ENCODE measurements around the gene ADAR.

ADAR gene

DNA sequence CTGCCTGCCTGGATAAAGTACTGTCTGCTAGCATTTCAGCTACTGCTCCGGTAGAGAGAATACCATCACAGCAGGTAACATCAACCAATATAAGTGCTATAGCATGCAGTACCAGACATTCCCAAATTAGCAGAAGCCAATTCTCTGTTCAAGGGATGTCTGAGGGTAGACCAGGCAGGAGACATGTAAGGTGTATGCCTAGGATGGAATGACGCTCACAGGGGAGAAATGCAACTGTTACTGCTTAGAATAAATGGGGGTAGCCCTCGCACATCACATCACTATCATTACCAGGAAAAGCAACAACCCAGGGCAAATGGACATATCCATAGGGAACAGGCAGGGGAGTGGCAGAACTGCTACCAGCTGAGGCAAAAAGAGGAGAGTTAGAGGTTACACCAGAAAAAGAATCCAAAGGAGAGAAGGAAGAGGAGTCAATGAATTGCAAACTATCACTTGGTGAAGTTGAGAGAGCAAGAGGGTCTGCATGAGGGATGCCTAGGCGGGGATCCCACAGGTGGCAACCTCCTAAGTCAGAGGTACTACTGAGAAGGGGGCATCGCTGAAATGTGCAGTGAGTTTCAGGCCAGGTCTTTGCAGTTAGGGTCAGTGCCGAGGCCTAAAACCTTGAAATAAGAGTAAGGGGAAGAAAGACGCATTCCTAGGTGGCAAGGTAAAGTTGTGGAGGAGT lies 50.6 kb downstream of the ADAR start:
- DNase-seq: no peak

GRCh38 chr1:154556422-154556821 lies 51.6 kb downstream of the ADAR start:
- DNase-seq: no peak

GRCh38 chr1:154553056-154554030 lies 54.6 kb downstream of the ADAR start:
- no peak for DNase-seq

DNA sequence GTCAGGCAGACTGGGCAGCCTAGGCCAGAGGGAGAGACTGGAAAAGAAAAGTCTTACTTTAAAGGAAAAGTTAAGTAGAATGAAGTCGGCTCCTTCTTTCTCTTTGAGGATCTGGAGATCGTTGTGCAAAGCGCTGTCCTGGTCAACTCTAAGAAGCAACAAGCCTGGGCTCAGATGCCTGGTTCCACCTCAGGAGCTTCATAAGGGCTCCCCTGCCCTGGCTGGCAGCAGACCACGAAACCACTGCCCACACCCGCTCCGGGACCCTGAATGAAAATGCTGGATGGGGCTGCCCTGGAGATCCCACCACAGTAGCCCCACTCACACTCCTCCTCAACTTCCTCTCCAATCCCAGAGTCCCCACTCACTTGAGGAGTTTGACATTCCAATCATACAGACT lies 56.0 kb downstream of the ADAR start:
- no peak for DNase-seq

DNA sequence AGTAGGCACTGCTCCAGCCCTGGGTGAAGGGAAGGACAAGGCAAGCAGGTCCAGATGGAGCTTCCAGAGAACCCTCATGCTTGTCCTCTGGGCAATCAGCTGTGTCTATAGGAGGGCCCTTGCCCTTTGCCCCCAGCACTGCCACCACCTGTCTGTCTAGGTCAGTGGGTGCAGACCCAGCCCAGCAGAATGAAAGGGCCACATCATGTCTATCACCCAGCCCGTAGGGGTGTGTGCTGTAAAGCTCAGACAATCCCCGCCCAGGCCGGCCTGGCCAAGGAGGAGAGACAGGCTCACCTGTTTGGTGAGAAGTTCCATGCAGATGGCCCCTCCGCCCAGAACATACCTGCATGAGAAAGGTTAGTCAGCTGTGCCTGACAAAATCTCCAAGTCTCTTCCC lies 56.5 kb downstream of the ADAR start:
- no peak for DNase-seq

- no peak for DNase-seq
These were observed 57.3 kb downstream of the ADAR start for GRCh38 chr1:154550657-154551056.

DNA sequence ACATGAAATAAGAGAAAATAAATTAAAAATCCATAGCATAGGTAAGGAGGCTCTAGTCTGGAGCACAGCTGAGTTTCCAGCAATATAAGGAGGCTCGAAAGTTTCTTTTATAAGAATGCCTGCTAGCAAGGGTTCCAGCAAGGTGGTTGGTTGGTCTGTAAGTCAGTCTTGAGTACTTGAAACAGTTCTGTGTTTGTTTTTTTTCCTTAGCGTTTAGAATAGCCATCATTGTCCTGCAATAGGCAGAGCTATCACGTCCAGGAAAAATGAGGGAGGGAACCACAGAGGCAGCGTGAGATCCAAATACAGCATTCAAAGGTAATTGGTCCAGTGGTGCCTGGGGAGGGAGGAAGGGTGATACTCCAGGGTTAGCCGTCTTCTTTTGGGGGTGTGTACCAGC lies 57.9 kb downstream of the ADAR start:
- DNase-seq: no peak

DNA sequence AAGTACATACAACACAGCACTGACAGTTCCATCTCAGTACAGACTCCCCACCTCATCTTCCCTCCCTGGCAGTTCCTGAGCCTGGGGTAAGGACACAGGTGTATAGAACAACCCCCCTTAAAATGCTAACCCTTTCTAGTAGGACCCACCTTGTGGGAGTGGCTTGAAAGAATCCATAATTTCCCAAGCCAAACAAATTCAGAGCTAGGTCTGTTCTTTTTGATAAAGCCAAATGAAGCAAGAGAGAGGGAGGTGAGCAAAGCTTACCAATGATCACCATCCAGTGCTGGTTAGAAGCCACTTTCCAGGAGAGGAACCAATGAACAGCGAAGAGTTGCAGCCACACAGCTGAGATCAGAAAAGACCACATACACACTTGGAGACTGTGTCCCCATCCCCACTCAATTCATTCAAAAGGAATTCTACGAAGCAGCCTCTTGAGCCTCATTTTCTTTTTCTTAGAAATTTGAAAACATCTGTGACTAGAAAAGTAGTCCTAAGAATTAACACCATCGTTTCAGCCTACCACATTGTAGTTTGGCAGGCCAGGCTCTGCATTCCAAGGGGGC lies 58.7 kb downstream of the ADAR start:
- no peak for DNase-seq

GRCh38 chr1:154548028-154548427 lies 60.0 kb downstream of the ADAR start:
- no peak for DNase-seq

GRCh38 chr1:154547105-154547732 lies 60.8 kb downstream of the ADAR start:
- DNase-seq: no peak

GRCh38 chr1:154546264-154547063 lies 61.5 kb downstream of the ADAR start:
- peak; percentile 64 to 71 for DNase-seq

GRCh38 chr1:154541231-154541630 lies 66.8 kb downstream of the ADAR start:
- DNase-seq: no peak

DNA sequence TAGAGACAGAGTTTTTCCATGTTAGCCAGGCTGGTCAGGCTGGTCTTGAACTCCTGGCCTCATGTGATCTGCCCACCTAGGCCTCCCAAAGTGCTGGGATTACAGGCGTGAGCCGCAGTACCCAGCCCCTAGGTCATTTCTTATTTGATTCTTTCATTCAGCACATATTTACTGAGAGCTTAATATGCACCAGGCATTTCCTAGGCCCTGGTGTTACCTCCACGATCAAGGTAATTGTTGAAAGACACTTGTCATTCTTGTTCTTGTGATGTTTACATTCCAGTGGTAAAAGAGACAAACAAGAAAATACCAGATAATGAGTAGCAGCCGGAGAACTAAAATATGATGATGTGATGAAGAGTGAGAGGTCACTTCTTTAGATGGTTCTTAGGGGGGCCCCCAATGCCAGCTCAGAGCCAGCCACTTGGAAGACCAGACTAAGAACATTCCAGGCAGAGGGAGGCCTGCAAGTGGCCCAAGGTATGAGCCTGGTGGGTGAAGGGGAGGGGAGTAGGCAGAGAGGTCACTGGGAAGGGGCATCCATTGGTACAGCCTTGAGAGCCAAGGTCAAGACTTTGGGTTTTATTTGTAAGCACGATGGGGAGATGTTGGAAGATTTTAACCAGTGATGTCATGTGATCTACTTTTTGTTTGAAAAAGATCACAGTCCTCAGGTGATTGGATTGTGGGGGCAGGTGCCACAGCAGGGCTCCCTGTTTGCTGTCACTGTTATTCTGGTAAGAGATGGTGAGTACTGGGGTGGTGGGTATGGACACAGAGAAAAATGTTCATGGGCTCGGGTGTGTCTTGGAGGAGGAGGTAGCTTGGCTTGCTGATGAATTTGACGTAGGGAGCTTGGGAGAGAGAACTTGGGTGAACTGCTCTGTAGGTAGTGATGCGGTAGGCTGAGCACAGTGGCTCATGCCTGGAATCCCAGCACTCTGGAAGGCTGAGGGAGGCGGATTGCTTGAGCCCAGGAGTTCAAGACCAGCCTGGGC lies 68.2 kb downstream of the ADAR start:
- DNase-seq: no peak

DNA sequence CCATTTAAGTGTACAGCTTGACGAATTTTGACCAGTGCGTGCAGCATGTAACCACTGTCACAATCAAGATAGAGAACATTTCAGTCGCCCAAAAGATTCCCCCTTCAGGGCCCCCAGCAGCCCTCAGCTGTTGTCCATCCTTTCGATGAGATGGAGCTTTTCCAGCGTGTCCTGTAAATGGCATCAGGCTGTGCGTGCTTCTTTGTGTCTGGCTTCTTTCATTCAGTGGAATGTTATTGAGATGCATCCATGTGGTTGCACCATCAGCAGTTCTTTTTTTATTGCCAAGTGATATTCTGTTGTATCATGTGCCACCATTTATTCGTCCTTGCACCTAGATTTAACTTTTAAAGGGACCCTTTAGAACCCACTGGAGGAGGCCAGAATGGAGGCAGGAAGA lies 71.4 kb downstream of the ADAR start:
- no peak for DNase-seq

DNA sequence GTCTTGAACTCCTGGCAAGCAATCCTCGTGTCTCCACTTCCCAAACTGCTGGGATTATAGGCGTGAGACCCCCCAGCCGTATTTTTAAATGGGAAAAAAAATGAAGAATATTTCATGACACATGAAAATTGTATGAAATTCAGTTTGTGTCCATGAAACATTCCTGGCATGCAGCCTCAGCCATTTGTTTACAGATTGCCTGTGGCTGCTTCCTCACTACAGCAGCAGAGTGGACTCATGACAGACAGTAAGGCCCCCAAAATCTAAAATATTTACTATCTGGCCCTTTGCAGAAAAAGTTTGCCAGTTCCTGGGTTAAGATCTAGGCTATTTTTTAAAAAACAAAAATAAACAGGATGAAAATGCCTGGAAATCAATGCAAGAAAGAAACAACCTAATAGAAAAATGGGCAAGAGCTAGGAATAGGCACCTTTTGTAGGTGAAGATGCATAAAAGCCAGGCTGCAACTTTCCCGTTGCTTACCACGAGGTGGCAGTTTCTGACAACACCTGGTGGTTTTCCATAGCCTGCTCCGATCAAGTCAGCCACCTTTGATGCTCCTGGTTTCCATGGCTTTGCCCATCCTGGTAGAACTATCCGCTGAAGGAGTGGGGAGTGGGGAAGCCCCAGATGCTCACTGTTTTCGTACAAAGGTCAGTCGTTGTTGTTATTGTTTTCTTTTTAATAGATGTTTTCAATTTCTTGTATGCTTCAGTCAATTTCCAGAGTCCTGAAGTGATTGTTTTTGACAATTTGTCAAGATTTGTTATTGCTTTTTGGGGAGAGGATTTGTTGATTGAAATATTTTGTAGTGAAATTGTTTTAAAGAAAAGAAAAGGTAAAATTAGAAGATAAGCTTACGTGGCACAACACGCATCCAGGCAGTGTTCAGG lies 73.8 kb downstream of the ADAR start:
- DNase-seq: no peak
